ENCODE results near the gene INAVA. TPM values are rescaled to one million over a fixed set of nuclear protein-coding genes. Genes with fewer than 3 reads are reported as not detected.

The INAVA gene
- total and polyA plus RNA-seq, 10 of the 15 experiments (the other 5 are each of a cell fraction or from before 2014, with no cell fraction given), result 3.6 to 15.4 (median 9.5) TPM

- no peak; the same call in 1 of the 2 replicates for TF ChIP-seq SMARCA5 (IDR thresholded peaks at IDR 0.05)
- peak; percentile 56 to 80 for TF ChIP-seq BHLHE40 (IDR thresholded peaks at IDR 0.05; ENCODE audit: borderline replicate concordance in 1 of 2, low read depth in 2 of 2, low read length in 1 of 2)
- no peak for TF ChIP-seq CBFB (IDR thresholded peaks at IDR 0.05; ENCODE audit: low read depth)
- no peak for TF ChIP-seq KDM1A (IDR thresholded peaks at IDR 0.05; ENCODE audit: borderline replicate concordance)
- no peak for TF ChIP-seq ZNF274 (IDR thresholded peaks at IDR 0.05; ENCODE audit: insufficient read depth, insufficient read length)
- TF ChIP-seq NFYB (IDR thresholded peaks at IDR 0.05; ENCODE audit: insufficient read depth, low read depth, low read length), result peak; percentile 53
- no peak for TF ChIP-seq SRF (IDR thresholded peaks at IDR 0.05; ENCODE audit: low read depth in 2 of 2, low read length in 2 of 2)
- TF ChIP-seq MYC (IDR thresholded peaks at IDR 0.05; ENCODE audit: insufficient read depth, insufficient read length, insufficient replicate concordance, low read length, severe bottlenecking), result no peak
- TF ChIP-seq KLF5 (IDR thresholded peaks at IDR 0.05; ENCODE audit: partially characterized antibody), result no peak
- peak; percentile 31 for TF ChIP-seq MEF2B (IDR thresholded peaks at IDR 0.05; ENCODE audit: partially characterized antibody, poor library complexity, severe bottlenecking)
- TF ChIP-seq TAF1 (IDR thresholded peaks at IDR 0.05; ENCODE audit: borderline replicate concordance, low read depth, low read length), result no peak
- no peak for TF ChIP-seq MYB (IDR thresholded peaks at IDR 0.05; ENCODE audit: borderline replicate concordance, low read depth, low read length)
- no peak for TF ChIP-seq SIX5 (IDR thresholded peaks at IDR 0.05; ENCODE audit: low read depth, low read length, severe bottlenecking)
- no peak for TF ChIP-seq ZNF207 (IDR thresholded peaks at IDR 0.05; ENCODE audit: borderline replicate concordance)
- no peak; the same call in 1 of the 2 replicates for TF ChIP-seq BMI1 (IDR thresholded peaks at IDR 0.05; ENCODE audit: borderline replicate concordance)
- TF ChIP-seq STAT3 (IDR thresholded peaks at IDR 0.05; ENCODE audit: low read depth, low read length), result no peak
- no peak for TF ChIP-seq ZSCAN29 (IDR thresholded peaks at IDR 0.05)
- no peak for TF ChIP-seq HDGF (IDR thresholded peaks at IDR 0.05)
- peak; percentile 39; the same call in 1 of the 2 replicates for TF ChIP-seq ZNF592 (IDR thresholded peaks at IDR 0.05)
- no peak for TF ChIP-seq IRF3 (IDR thresholded peaks at IDR 0.05)
- TF ChIP-seq ZNF24 (IDR thresholded peaks at IDR 0.05), result peak; percentile 32; the same call in 1 of the 2 replicates
- TF ChIP-seq SREBF1 (IDR thresholded peaks at IDR 0.05; ENCODE audit: low read length), result no peak
- TF ChIP-seq HDAC2 (IDR thresholded peaks at IDR 0.05), result no peak
- TF ChIP-seq ZNF622 (IDR thresholded peaks at IDR 0.05), result no peak
- TF ChIP-seq PAX8 (IDR thresholded peaks at IDR 0.05), result no peak
- no peak for TF ChIP-seq CHD4 (IDR thresholded peaks at IDR 0.05)
- no peak for TF ChIP-seq RCOR1 (conservative IDR thresholded peaks at IDR 0.05; ENCODE audit: low read depth, low read length)
- TF ChIP-seq NR2C1 (IDR thresholded peaks at IDR 0.05), result no peak
- no peak for TF ChIP-seq WRNIP1 (IDR thresholded peaks at IDR 0.05; ENCODE audit: borderline replicate concordance, low read depth, low read length)
Measured at GRCh38 chr1:200885623-200886402, 8.9 kb upstream of the INAVA start (continued).

Data from GM12878 (cell line).